Putamen (tissue), 1 donor: ENCODE measurements around the gene LRRC61.

Source experiments
- DNase-seq: peaks from one replicate; pipeline ENCODE4 v3.0.0-alpha.2; 2016; ENCODE audit warnings: low spot score

LRRC61 gene

GRCh38 chr7:150371131-150371995 is 48.2 kb downstream of the LRRC61 start:
- DNase-seq = no peak

GRCh38 chr7:150371996-150372270 is 48.8 kb downstream of the LRRC61 start:
- no peak for DNase-seq

- no peak for DNase-seq
These were observed 49.3 kb downstream of the LRRC61 start for GRCh38 chr7:150372271-150373048.

- DNase-seq = no peak
These were observed 50.1 kb downstream of the LRRC61 start for GRCh38 chr7:150373049-150373801.

- DNase-seq = no peak
These were observed 50.9 kb downstream of the LRRC61 start for GRCh38 chr7:150374026-150374425.

- no peak for DNase-seq
These were observed 51.3 kb downstream of the LRRC61 start for GRCh38 chr7:150374472-150374871.

GRCh38 chr7:150375662-150376521 is 52.7 kb downstream of the LRRC61 start:
- DNase-seq = no peak

GRCh38 chr7:150376560-150376959 is 53.4 kb downstream of the LRRC61 start:
- DNase-seq = no peak

GRCh38 chr7:150377196-150377595 is 54.0 kb downstream of the LRRC61 start:
- DNase-seq = no peak

- no peak for DNase-seq
These were observed 54.5 kb downstream of the LRRC61 start for GRCh38 chr7:150377635-150378034.

- DNase-seq = no peak
These were observed 55.1 kb downstream of the LRRC61 start for GRCh38 chr7:150378115-150378852.

- DNase-seq = peak; percentile 97
These were observed 55.8 kb downstream of the LRRC61 start, which contains the start of gene ZNF775 for GRCh38 chr7:150378853-150379440. Gene ZNF775 (plus strand): TSS chr7:150379330. CDS start chr7:150388471, 9,141 bp downstream.

GRCh38 chr7:150379441-150380379 is 56.6 kb downstream of the LRRC61 start:
- no peak for DNase-seq

GRCh38 chr7:150380463-150380862 is 57.3 kb downstream of the LRRC61 start:
- DNase-seq = no peak

- DNase-seq = no peak
These were observed 57.9 kb downstream of the LRRC61 start for GRCh38 chr7:150381096-150381495.

GRCh38 chr7:150381785-150382122 is 58.6 kb downstream of the LRRC61 start:
- no peak for DNase-seq

GRCh38 chr7:150382123-150382843 is 59.1 kb downstream of the LRRC61 start:
- no peak for DNase-seq

GRCh38 chr7:150382844-150383225 is 59.7 kb downstream of the LRRC61 start:
- DNase-seq = no peak
